Liver (tissue), 3 donors: ENCODE measurements around the gene TMEM220.

ENCODE experiments used
- GABPA ChIP-seq, 2 donors: IDR thresholded peaks in 1 of 2; conservative IDR thresholded peaks in 1 of 2; 2 replicates each; pipeline ENCODE4 v1.6.1; 2016; ENCODE audit warnings: antibody characterized with exemption in 2 of 2, mild to moderate bottlenecking in 1 of 2, moderate library complexity in 1 of 2
- HNF4A ChIP-seq, 2 donors: conservative IDR thresholded peaks; 2 replicates each; pipeline ENCODE4 v1.6.1; 2016; ENCODE audit warnings: antibody characterized with exemption in 2 of 2, mild to moderate bottlenecking in 2 of 2
- JUND ChIP-seq, 2 donors: IDR thresholded peaks; 2 replicates each; pipeline ENCODE4 v1.6.1; 2016; ENCODE audit warnings: antibody characterized with exemption in 2 of 2
- NR2F2 ChIP-seq: IDR thresholded peaks from 2 replicates; pipeline ENCODE4 v1.6.1; 2016; ENCODE audit warnings: antibody characterized with exemption
- RAD21 ChIP-seq, 2 donors: IDR thresholded peaks; 2 replicates each; pipeline ENCODE4 v1.6.1; 2016; ENCODE audit warnings: antibody characterized with exemption in 2 of 2, mild to moderate bottlenecking in 2 of 2
- SP1 ChIP-seq: IDR thresholded peaks from 2 replicates; pipeline ENCODE4 v1.6.1; 2018; ENCODE audit warnings: antibody characterized with exemption, mild to moderate bottlenecking
- YY1 ChIP-seq: IDR thresholded peaks from 2 replicates; pipeline ENCODE4 v1.6.1; 2016; ENCODE audit warnings: antibody characterized with exemption, mild to moderate bottlenecking
- TF ChIP-seq, protein P1 (sequence below): fragments of 150-350 bp; IDR thresholded peaks from 2 replicates; pipeline ENCODE4 v1.5.1; 2017; ENCODE audit warnings: improper control_type of control experiment, low read depth, low read length; ENCODE audit not compliant: missing input control
- donor health status: healthy.
- donor health status: healthy.

DNA sequence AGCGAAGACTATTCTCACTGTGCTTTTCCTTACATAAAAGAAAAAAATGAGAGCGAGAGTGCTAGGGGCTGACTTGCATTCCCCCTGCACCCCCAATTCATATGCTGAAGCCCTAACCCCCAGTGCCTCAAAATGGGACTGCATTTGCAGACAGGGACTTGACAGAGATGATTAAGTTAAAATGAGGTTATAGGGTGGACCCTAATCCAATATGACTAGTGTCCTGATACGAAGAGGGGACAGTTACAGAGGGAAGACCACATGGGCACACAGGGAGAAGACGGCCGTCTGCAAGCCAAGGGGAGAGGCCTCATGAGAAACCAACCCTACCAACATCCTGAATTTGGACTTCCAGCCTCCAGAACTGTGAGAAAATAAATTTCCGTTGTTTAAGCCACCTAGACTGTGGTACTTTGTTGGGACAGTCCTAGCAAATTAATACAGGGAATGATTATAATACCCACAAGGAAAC is 1.6 kb upstream of the TMEM220 start:
- TF ChIP-seq, protein P1, sequence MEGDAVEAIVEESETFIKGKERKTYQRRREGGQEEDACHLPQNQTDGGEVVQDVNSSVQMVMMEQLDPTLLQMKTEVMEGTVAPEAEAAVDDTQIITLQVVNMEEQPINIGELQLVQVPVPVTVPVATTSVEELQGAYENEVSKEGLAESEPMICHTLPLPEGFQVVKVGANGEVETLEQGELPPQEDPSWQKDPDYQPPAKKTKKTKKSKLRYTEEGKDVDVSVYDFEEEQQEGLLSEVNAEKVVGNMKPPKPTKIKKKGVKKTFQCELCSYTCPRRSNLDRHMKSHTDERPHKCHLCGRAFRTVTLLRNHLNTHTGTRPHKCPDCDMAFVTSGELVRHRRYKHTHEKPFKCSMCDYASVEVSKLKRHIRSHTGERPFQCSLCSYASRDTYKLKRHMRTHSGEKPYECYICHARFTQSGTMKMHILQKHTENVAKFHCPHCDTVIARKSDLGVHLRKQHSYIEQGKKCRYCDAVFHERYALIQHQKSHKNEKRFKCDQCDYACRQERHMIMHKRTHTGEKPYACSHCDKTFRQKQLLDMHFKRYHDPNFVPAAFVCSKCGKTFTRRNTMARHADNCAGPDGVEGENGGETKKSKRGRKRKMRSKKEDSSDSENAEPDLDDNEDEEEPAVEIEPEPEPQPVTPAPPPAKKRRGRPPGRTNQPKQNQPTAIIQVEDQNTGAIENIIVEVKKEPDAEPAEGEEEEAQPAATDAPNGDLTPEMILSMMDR: no peak
- TF ChIP-seq GABPA (IDR thresholded peaks at IDR 0.05 in 1 of 2, conservative IDR thresholded peaks at IDR 0.05 in 1 of 2) (no peak), RAD21 (IDR thresholded peaks at IDR 0.05) (no peak), NR2F2 (no peak), YY1 (no peak), SP1 (no peak), HNF4A (conservative IDR thresholded peaks at IDR 0.05) (no peak), JUND (IDR thresholded peaks at IDR 0.05) (no peak)
